ENCODE data around the gene KAZN.

DNA sequence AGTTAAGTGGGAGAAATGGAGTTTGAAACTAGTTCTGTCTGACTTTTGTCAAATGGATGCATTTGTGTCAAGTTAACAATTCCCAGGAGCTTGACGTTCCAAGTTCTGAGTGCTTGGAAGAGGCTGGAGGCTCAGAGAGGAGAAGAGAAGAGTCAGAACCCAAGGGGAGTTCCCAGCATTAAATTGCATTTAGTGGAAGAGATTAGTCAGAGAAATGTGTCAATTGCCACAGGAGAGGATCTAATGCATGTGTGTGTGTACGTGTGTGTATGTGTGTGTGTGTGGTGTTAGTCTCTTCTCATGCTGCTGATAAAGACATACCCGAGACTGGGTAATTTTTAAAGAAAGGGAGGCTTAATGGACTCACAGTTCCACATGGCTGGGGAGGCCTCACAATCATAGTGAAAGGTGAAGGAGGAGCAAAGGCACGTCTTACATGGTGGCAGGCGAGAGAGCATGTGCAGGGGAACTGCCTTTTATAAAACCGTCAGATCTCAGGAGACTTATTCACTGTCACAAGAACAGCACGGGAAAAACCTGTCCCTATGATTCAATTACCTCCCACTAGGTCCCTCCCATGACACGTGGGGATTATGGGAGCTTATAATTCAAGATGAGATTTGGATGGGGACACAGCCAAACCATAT, 453.5 kb downstream of the KAZN start:
- TF ChIP-seq EZH2 (optimal IDR thresholded peaks at IDR 0.05; ENCODE audit: low read depth, low read length) (no peak), EZH2phosphoT487 (IDR thresholded peaks at IDR 0.05; ENCODE audit: low read length) (no peak)
- TF ChIP-seq, protein P1, sequence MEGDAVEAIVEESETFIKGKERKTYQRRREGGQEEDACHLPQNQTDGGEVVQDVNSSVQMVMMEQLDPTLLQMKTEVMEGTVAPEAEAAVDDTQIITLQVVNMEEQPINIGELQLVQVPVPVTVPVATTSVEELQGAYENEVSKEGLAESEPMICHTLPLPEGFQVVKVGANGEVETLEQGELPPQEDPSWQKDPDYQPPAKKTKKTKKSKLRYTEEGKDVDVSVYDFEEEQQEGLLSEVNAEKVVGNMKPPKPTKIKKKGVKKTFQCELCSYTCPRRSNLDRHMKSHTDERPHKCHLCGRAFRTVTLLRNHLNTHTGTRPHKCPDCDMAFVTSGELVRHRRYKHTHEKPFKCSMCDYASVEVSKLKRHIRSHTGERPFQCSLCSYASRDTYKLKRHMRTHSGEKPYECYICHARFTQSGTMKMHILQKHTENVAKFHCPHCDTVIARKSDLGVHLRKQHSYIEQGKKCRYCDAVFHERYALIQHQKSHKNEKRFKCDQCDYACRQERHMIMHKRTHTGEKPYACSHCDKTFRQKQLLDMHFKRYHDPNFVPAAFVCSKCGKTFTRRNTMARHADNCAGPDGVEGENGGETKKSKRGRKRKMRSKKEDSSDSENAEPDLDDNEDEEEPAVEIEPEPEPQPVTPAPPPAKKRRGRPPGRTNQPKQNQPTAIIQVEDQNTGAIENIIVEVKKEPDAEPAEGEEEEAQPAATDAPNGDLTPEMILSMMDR (IDR thresholded peaks at IDR 0.05; ENCODE audit: low read length): no peak

Measured in MM.1S (cell line).